HG02884 (cell line): ENCODE measurements around the gene QSER1.

ENCODE experiments used
- ATAC-seq: cut with Tn5 transposase; IDR thresholded peaks from one replicate; pipeline ENCODE4 v1.9.1; 2021; ENCODE audit warnings: mild to moderate bottlenecking, moderate library complexity; ENCODE audit not compliant: unreplicated experiment

Gene QSER1

GRCh38 chr11:32888805-32889204, 3.8 kb upstream of the QSER1 start:
- no peak for ATAC-seq

GRCh38 chr11:32890843-32891656, 1.6 kb upstream of the QSER1 start:
- ATAC-seq = no peak

GRCh38 chr11:32891657-32892354, 805 bp upstream of the QSER1 start:
- ATAC-seq = no peak

- ATAC-seq = no peak
Measured at GRCh38 chr11:32893093-32893342, 407 bp downstream of the QSER1 start.

- peak; percentile 26 for ATAC-seq
Measured at GRCh38 chr11:32893343-32894148, 935 bp downstream of the QSER1 start.

- no peak for ATAC-seq
Measured at GRCh38 chr11:32894149-32894827, 1.7 kb downstream of the QSER1 start.

- no peak for ATAC-seq
Measured at GRCh38 chr11:32894921-32895320, 2.3 kb downstream of the QSER1 start.

GRCh38 chr11:32895471-32895870, 2.9 kb downstream of the QSER1 start:
- no peak for ATAC-seq

GRCh38 chr11:32897103-32897502, 4.5 kb downstream of the QSER1 start:
- no peak for ATAC-seq

- no peak for ATAC-seq
Measured at GRCh38 chr11:32899438-32899837, 6.8 kb downstream of the QSER1 start.

- ATAC-seq = no peak
Measured at GRCh38 chr11:32902089-32902665, 9.6 kb downstream of the QSER1 start.

- no peak for ATAC-seq
Measured at GRCh38 chr11:32905028-32905667, 12.5 kb downstream of the QSER1 start.

- ATAC-seq = no peak
Measured at GRCh38 chr11:32908619-32909018, 16.0 kb downstream of the QSER1 start.

- ATAC-seq = no peak
Measured at GRCh38 chr11:32911413-32911812, 18.8 kb downstream of the QSER1 start.

- ATAC-seq = no peak
Measured at GRCh38 chr11:32913445-32913844, 20.8 kb downstream of the QSER1 start.

- ATAC-seq = no peak
Measured at GRCh38 chr11:32916361-32916760, 23.8 kb downstream of the QSER1 start.

- ATAC-seq = no peak
Measured at GRCh38 chr11:32916994-32917393, 24.4 kb downstream of the QSER1 start.

GRCh38 chr11:32918427-32918826, 25.8 kb downstream of the QSER1 start:
- ATAC-seq = no peak

GRCh38 chr11:32919338-32919737, 26.7 kb downstream of the QSER1 start:
- ATAC-seq = no peak

- ATAC-seq = no peak
Measured at GRCh38 chr11:32920570-32920969, 28.0 kb downstream of the QSER1 start.
